HG03469 (cell line): ENCODE results near the gene NUDT22.

Experiments used
- ATAC-seq: cut with Tn5 transposase; IDR thresholded peaks from one replicate; pipeline ENCODE4 v1.9.1; 2021; ENCODE audit warnings: mild to moderate bottlenecking, moderate library complexity, moderate number of reproducible peaks; ENCODE audit not compliant: unreplicated experiment

Gene NUDT22

DNA sequence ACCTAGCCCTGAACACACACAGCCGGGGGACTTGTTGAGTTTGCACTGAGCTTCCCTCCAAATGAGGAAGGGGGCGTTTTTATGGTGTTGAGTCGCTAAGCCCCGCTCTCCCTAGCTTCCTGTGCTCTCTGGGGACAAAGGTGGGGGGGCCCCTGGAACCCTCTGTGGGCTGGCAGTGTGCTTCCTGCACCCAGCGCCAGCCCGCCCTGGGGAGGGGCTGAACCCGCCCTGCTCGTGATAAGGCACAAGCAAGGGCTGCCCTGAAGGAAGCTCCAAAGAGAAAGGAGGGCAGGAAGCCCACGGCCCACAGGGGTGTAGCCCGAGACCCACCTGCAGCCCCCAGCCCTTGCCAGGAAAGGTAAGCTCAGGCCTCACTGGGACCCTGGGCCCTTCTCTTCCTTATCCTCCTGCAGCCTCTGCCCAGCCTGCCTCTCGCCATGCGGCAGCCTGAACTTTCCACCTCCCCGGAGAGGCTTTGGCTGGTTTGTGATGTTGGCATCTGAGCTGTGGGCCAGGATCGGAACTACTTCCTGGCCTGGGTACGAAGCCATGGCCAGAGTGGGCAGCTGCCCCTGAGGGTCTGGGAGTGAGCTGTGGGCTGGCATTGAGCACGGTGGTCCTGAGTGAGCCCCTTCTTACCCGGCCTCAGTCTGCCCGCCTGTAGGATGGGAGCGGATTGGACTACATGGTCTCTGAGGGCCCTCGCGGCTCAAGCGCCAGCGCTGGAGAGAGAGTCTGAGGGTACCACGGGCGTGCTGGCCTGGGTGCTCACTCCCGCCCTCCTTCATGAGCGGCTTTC is 19.4 kb upstream of the NUDT22 start, which contains the start of gene FERMT3:
Gene FERMT3 (plus strand): TSS at position 265 of the 799 bp plus-strand sequence. CDS start 644 bp downstream, outside the sequence.
- ATAC-seq, result no peak

DNA sequence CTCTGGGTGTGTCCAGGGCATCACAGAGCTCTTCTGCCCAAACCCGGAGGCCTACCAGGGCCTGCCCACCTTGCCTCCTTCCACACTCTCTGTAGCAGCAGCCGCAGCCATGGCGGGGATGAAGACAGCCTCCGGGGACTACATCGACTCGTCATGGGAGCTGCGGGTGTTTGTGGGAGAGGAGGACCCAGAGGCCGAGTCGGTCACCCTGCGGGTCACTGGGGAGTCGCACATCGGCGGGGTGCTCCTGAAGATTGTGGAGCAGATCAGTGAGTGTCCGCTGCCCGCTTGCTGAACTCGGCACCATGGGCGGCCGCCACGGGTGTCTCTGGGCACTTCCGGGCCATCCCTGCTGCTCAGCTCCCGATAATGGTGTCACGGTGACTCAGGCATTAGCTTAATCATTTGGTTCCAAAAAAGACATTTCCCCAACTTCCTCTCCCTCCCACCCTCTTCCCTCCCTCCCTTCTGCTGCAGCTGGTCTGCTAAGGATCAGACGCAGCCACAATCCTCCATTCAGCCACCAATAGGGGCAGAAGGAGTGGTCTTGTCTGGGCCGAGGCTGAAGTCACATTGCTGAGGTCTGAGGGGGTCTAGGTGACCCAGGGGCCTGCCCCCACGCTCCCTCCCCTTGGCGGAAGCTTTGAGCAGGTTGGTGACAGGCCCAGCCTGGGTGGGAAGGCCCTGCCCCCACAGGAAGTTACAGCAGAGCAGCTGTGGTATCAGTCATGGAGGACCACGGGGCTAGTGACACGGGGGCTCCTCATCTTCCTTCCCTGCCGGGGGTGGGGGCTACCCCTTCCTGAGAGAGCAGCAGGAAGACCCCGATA is 18.6 kb upstream of the NUDT22 start:
- ATAC-seq, result peak; percentile 34

DNA sequence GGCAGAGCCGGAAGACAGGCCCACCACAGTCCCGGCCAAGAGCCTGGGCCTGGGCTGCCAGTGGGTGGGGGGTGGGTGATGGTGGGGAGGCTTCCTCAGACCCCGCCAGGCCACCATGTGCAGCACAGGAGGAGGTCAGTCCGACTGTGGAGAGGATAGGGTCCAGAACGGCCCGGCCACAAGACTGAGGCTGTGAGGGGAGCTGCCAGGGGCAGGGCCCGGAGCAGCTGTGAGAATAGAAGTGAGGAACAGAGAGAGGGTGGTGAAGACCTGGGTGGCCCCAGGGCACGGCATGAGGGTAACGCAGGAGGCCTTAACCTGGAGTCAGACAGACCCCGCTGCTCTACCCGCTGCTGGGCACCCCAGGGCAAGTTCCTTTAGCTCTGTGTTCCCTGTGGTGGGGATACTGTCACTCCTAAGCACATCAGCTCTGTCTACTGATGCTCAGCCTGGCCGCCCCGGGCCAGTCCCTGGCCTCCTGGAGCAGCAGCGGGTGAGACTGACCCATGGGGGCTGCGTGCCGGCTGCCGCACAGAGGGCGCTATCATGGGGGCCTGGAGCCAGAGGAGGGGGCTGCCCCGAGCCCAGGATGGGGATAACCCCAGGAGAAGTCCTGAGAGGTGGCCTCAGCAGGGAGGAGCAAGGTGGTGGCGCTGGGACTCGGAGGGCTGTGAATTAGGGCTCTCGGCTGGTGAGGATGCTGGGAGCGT is 17.8 kb upstream of the NUDT22 start:
- ATAC-seq, result no peak

DNA sequence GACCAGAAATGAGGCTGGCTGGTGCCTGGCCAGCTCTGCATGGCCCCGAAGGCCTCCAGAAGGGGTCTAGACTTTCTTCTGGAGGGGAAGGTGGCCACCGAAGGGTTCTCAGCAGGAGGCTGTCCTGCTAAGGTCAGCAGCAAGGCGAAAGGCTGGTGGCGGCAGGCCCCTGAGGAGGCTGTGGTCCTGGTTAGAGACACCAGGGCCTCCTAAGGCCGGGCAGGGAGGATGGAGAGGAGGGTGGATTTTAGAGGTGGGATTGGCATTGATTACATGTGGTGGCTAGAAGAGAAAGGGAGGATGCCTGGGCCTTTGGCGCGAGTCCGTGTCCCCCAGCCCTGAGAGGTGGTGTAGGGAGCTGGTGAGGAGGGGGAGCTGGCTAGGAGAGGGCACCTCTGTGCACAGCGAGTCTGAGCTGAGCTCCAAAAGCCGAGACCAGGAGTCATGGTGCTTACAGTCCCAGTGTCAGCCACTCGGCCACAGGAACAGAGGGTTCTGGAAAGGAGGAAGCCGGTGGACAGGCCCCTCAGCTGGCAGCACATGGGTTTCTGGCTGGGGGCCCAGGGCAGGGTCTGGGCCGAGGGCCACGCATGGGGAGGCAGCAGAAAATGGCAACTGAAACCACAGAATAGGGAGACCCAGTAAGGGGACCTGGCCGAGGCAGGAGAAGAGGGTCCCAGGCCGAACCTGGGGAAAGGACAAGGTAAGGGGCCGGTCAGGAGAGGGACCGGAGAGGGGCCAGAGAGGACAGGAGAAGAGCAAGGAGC is 17.1 kb upstream of the NUDT22 start:
- no peak for ATAC-seq

DNA sequence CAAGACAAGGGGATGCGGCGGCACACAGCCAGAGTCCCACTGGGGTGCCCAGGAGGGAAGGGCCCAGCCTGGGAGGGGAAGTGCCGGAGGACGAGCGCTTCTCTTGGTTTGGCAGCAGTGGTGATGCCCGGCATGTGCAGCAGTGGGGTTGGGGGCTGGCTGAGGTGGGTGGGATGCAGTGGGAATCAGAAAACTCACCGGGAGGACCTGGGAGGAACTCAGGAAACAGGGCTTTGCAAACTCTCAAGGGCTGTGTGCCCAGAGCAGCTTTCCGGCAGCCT is 16.6 kb upstream of the NUDT22 start:
- ATAC-seq, result no peak

DNA sequence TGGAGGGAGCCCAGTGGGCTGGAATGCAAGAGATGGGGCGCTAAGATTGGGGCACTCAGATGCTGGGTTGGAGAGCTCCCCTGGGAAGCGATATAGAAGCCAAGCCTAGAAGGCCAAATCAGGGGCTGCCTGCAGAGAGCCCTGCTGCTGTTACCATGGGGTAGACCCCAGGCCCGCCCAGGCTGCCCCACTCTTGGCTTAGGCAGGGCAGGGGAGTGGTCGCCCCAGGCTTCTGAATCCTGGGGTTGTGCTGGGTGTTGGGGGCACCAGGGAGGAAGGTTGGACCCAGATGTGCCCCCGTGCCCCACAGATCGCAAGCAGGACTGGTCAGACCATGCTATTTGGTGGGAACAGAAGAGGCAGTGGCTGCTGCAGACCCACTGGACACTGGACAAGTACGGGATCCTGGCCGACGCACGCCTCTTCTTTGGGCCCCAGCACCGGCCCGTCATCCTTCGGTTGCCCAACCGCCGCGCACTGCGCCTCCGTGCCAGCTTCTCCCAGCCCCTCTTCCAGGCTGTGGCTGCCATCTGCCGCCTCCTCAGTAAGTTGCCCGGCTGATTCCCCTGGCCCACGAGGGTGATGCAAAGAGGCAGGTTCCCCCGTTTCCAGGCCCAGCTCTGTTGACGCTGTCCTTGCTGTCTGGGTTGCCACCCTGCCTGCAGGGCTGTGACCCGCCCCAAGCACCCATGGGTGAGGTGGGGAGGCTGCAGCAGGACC is 15.6 kb upstream of the NUDT22 start:
- ATAC-seq, result no peak

DNA sequence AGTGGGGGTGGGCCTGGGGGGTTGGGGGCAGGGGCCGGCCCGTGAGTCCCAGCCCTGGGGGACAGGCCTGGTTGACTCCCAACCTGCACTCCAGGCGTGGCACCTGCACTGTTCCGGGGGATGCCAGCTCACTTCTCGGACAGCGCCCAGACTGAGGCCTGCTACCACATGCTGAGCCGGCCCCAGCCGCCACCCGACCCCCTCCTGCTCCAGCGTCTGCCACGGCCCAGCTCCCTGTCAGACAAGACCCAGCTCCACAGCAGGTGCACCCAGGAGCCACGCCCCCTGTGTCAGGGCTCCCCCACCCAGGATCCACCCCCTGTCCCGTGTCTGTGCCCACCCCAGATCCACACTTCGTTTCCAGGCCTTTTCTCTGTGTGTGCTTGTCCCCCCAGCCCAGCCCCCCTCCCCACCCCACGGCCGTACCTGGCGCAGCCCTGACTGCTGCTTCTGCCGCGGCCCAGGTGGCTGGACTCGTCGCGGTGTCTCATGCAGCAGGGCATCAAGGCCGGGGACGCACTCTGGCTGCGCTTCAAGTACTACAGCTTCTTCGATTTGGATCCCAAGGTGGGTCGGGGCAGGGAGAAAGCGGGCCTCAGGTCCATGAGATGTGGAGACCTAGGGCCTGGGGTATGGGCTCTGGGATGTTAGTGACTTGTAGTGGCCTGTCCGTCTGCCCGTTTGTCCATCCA is 14.7 kb upstream of the NUDT22 start:
- no peak for ATAC-seq

DNA sequence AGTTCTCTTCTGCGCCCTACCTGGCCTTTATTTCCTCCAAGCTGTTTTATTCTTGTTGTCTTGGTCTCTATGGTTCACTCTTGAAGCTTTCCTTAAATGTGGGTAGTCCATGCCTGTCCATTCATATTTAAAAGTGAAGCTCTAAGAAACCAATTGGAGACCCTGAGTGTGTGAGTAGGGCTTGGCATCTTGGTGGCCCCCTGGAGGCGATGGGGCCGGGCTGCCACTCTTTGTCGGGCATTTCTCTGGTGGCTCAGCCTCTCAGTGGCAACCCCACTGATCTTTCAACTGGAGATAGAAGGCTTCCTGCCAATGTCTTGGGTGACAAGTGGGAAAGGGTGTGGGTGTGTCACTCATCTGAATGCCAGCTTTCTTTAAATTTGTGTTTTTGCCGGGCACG is 9.2 kb upstream of the NUDT22 start:
- no peak for ATAC-seq

DNA sequence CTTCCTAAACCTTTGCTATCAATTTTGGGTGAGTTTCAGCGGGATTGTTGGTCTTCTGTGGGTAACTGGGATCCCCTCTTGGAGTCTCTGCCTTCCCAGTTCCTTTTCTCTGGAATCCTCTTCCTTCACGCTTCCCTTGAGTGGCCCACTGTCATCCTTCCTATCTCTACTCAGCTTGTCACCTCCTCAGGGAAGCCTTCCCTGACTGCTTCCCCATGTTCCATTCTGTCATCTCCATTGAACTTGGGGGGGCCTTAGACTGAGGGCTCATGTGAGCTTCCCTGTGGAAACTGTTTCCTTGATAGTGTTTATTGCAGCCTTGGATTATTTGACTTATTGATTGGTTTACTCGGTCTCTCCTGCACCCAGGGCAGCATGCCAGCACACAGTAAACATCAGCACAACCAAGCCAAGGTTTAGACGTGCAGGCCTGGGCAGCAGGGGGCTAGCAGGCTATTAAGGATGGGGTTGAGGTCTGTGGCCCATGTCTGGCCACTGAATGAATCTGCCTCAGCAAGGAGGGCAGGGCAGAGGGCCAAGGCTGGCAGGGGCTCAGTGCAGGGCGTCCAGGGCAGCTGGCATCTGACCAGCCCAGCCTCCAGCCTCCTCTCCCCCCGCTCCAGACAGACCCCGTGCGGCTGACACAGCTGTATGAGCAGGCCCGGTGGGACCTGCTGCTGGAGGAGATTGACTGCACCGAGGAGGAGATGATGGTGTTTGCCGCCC is 7.3 kb upstream of the NUDT22 start:
- no peak for ATAC-seq

DNA sequence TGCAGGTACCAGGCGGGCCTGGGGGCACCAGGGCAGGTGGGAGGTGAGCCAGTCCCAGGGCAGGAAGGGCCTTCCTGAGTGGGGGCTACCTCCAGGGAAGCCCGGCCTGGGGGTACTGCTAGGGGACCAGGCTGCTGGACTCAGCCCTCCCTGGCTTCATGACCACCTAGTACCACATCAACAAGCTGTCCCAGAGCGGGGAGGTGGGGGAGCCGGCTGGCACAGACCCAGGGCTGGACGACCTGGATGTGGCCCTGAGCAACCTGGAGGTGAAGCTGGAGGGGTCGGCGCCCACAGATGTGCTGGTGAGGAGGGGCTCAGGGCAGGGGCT is 6.8 kb upstream of the NUDT22 start:
- no peak for ATAC-seq

DNA sequence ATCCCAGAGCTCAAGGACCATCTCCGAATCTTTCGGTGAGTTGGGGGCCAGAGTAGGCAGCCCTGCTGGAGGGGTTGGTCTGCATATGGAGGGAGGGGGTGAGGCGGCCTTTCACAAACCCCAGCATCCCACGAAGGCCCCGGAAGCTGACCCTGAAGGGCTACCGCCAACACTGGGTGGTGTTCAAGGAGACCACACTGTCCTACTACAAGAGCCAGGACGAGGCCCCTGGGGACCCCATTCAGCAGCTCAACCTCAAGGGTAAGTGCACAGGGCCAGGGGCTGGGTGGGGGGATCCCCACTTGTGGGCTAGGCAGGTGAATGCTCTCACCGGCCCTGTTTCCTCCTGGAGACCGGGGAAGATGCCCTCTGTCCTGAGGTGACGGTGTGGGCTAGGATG is 6.3 kb upstream of the NUDT22 start:
- no peak for ATAC-seq

DNA sequence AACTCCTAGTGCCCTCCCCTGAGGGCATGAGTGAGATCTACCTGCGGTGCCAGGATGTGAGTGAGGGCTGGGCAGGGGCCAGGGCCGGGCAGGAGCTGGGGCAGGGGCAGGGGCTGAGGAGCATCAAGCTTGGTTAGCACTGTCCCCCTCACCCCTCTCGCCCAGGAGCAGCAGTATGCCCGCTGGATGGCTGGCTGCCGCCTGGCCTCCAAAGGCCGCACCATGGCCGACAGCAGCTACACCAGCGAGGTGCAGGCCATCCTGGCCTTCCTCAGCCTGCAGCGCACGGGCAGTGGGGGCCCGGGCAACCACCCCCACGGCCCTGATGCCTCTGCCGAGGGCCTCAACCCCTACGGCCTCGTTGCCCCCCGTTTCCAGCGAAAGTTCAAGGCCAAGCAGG is 5.8 kb upstream of the NUDT22 start:
- ATAC-seq, result no peak

DNA sequence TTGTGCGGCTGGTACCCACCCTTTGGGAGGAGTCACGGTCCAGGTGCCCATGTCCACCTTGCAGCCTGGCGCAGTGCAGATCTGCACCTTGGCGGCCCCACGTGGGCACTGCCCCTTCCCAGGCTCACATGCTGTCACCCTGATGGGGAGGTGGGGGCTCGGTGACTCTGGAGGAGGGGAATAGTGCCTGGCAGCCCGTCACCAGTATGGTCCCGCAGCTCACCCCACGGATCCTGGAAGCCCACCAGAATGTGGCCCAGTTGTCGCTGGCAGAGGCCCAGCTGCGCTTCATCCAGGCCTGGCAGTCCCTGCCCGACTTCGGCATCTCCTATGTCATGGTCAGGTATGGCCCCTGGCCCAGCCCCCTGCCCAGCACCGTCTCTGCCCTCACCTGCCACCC is 5.3 kb upstream of the NUDT22 start:
- no peak for ATAC-seq

DNA sequence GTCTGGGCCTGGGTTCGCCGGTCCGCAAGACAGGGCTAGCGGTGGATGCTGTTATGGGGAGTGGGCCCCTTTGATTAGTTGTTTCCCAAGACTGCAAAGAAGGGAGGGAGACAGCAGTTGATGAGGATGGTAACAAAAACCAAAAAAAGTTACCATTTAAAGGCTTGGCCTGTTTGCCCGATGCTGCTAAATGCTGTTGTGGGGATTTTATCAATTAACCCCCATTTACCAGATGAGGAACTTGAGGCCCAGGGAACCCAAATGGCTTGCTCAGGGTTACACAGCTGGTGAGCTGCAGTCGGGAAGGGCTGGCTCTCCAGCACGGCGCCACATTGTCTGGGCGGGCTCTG is 3.4 kb upstream of the NUDT22 start:
- ATAC-seq, result no peak

DNA sequence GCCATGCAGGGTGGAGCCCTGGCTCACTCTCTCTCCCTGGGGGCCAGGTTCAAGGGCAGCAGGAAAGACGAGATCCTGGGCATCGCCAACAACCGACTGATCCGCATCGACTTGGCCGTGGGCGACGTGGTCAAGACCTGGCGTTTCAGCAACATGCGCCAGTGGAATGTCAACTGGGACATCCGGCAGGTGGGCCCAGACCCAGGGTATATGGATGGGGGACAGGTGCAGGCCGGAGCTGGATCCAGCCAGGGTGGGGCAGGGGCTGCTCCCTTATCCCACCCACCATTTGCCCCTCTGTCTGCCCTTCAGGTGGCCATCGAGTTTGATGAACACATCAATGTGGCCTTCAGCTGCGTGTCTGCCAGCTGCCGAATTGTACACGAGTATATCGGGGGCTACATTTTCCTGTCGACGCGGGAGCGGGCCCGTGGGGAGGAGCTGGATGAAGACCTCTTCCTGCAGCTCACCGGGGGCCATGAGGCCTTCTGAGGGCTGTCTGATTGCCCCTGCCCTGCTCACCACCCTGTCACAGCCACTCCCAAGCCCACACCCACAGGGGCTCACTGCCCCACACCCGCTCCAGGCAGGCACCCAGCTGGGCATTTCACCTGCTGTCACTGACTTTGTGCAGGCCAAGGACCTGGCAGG is 2.9 kb upstream of the NUDT22 start:
- no peak for ATAC-seq

DNA sequence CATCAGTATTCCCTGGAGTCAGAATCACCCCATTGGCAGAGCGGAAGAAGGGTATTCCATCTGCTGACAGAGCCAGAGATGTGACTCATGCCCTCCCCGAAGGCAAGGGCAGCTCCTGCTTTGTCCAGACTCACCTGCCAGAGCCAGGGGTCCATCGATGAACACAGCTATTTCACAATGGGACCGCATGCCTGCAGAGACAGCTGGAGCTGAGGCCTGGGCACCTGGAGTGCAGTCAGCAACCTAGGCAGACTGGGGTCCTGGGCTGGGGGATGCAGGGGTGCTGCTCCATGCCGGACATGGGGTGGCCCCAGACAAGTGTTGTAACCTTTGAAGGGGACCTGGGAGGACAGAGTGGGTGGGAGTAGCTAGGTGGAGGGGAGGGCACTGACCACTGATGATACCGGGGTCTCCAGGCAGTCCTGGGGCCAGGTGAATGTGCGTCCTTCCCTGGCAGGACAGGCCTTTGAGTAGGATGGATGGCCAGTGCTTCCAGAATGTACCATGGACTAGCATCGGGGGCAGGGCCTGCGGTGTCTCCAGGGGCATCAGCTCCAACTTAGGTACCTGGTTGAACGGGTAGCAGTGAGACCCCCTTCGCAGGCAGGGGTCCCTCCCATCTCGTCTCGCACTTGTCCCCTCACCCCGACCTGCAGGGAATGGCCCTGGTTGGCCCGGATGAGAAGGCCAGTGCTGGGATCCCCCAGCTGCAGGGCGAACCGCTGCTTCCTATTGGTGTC is 1.8 kb upstream of the NUDT22 start:
- no peak for ATAC-seq

DNA sequence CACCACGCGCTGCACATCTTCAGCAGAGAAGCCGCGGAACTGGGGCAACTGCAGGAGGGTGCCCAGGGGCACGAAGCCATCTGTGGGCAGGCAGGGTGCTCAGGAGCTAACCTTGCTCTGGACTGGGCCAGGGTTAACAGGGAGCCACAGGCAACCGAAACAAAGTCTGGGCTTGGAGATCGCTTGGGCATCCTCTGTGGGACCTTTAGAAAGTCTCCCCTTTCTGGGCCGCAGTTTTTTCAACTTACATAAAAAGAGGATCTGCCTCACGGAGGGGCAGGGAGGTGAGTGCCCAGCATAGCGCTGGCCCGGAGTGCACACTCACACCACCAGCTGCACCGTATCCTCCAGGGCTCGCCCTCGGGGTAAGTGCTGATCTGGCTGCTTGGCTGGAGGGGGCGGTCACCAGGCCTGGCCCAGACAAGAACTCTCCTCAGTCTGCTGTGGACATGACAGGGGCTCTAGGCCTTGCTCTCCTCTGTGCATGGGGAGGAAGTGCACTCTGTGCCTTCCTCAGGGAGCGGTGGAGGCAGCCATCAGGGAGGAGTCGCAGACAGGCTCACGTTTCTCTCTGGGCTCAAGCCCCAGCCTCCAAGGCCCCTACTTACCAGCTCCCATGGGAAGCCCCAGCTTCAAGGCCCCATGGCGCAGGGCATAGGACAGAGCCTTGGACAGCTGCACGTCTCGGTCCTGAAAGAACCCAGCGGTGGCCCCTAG is 1.0 kb upstream of the NUDT22 start:
- no peak for ATAC-seq
